Right ventricle myocardium superior (tissue), 1 donor: ENCODE measurements around the gene GNA12. TPM values are rescaled to one million over a fixed set of nuclear protein-coding genes. Genes with fewer than 3 reads are reported as not detected.
A peak's percentile ranks its signal among the peaks of the same experiment; 100 is the strongest.

ENCODE experiments used
- ATAC-seq: fragments of 200-7000 bp; cut with Tn5 transposase; one replicate; pipeline ENCODE4 v1.9.1; 2020; ENCODE audit warnings: mild to moderate bottlenecking; ENCODE audit not compliant: poor library complexity
- DNase-seq: peaks from one replicate; pipeline ENCODE4 v3.0.0-alpha.2; 2020
- intact Hi-C: fragments of 100-400 bp; cut with DNase I; formaldehyde crosslinking; loops from one replicate; pipeline ENCODE4 v1.11.2; 2022
- total RNA-seq: library from RNA; stranded (reverse); fragmentation: NEBNext Ultra II Directional; extraction: Animal tissue kit (Norgen Biotek cat#: 25700); gene quantifications from one replicate; pipeline ENCODE4 v1.2.1, GENCODE V29; 2021
- donor health status: DM: no; HTN: yes; CAD: no; lungs with severe emphysema.

Gene GNA12
- total RNA-seq, 1 donor from 2014 or later, result 40.6 TPM

GRCh38 chr7:2824026-2824677, 20.0 kb downstream of the GNA12 start:
- intact Hi-C loops, result no loop called here
- ATAC-seq (no peak), DNase-seq (peak; percentile 24)

- ATAC-seq, result peak; percentile 53
Observed at GRCh38 chr7:2823130-2823529, 21.0 kb downstream of the GNA12 start.

GRCh38 chr7:2821842-2822507, 22.1 kb downstream of the GNA12 start:
- intact Hi-C loops, result no loop called here
- ATAC-seq, result no peak
- peak; percentile 37 for DNase-seq

More at GRCh38 chr7:2823130-2823529, 21.0 kb downstream of the GNA12 start:
- DNase-seq, result peak; percentile 44
- intact Hi-C loops, result no loop called here

- intact Hi-C loops, result no loop called here
Observed at GRCh38 chr7:2821161-2821841, 22.8 kb downstream of the GNA12 start.

GRCh38 chr7:2820508-2820934, 23.6 kb downstream of the GNA12 start:
- DNase-seq (peak; percentile 77), ATAC-seq (peak; percentile 80)
- intact Hi-C loops, result no loop called here

More at GRCh38 chr7:2821161-2821841, 22.8 kb downstream of the GNA12 start:
- DNase-seq (no peak), ATAC-seq (no peak)

- DNase-seq, result peak; percentile 8
- ATAC-seq, result no peak
- intact Hi-C loops, result no loop called here
Observed at GRCh38 chr7:2819954-2820397, 24.1 kb downstream of the GNA12 start.

- DNase-seq (peak; percentile 6), ATAC-seq (no peak)
- intact Hi-C loops, result no loop called here
Observed at GRCh38 chr7:2819161-2819953, 24.8 kb downstream of the GNA12 start.

- intact Hi-C loops, result no loop called here
- ATAC-seq (no peak), DNase-seq (no peak)
Observed at GRCh38 chr7:2818653-2819052, 25.5 kb downstream of the GNA12 start.

- ATAC-seq, result peak; percentile 13
- peak; percentile 80 for DNase-seq
- intact Hi-C loops, result no loop called here
Observed at GRCh38 chr7:2818121-2818520, 26.0 kb downstream of the GNA12 start.

- intact Hi-C loops, result no loop called here
- DNase-seq, result no peak
- no peak for ATAC-seq
Observed at GRCh38 chr7:2817456-2817855, 26.7 kb downstream of the GNA12 start.

GRCh38 chr7:2815875-2816245, 28.2 kb downstream of the GNA12 start:
- no peak for DNase-seq
- intact Hi-C loops, result no loop called here

GRCh38 chr7:2814946-2815874, 28.9 kb downstream of the GNA12 start:
- DNase-seq (no peak), ATAC-seq (no peak)
- intact Hi-C loops, result no loop called here

More at GRCh38 chr7:2815875-2816245, 28.2 kb downstream of the GNA12 start:
- ATAC-seq, result no peak

- intact Hi-C loops, result no loop called here
- ATAC-seq, result no peak
- DNase-seq, result peak; percentile 13
Observed at GRCh38 chr7:2814186-2814945, 29.7 kb downstream of the GNA12 start.

GRCh38 chr7:2813350-2814185, 30.5 kb downstream of the GNA12 start:
- peak; percentile 39 for DNase-seq
- intact Hi-C loops, result no loop called here

GRCh38 chr7:2812831-2813230, 31.3 kb downstream of the GNA12 start:
- intact Hi-C loops, result no loop called here
- DNase-seq (no peak), ATAC-seq (no peak)

More at GRCh38 chr7:2813350-2814185, 30.5 kb downstream of the GNA12 start:
- no peak for ATAC-seq

GRCh38 chr7:2812114-2812487, 32.0 kb downstream of the GNA12 start:
- DNase-seq (no peak), ATAC-seq (peak; percentile 23)
- intact Hi-C loops, result no loop called here
